ENCODE results near the gene PKDCC.
"Not testable (repeated sequence)": the region's sequence is repeated elsewhere in the genome, so short reads cannot be mapped to it uniquely, and the experiment has no call there.

PKDCC gene

DNA sequence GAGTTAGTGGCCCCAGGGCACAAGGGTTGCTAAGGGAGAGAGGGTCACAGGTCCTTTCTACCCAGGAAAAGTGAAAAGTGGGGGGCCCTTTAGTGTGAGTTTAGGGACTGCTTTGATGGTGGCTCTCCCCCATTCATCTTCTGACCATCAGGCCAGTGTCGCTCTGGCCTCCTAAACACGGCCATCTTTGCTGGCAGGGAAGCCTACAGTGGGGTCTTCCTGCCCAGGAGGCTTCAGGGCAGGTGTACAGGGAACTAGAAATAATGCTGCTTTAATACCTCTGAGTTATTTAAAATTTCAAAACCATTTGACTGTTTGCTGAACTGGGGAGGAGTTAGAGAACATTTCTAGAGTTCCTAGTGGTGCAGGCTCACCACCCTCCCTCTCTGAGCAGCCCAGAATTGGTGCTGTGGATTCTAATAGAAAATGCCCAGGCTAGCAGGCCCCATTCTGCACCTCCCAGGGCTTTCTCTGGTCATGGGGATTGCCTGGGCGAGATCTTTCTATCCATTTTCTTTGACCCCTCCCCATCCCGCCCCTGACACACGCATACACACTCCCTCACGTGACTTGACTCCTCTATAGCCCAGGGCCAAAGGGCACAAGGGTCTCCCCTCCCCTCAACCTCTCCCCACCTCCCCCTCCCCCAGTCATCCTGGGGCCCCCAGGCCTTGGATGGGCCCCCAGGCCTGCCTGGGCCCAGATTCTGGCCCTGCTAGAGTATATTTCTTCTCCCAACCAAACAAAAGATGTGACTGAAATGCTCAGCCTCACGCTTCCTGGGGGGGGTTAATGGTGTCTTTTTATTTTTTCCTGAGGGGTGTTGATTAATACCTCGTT lies 3.1 kb downstream of the PKDCC start:
- no peak for DNase-seq

DNA sequence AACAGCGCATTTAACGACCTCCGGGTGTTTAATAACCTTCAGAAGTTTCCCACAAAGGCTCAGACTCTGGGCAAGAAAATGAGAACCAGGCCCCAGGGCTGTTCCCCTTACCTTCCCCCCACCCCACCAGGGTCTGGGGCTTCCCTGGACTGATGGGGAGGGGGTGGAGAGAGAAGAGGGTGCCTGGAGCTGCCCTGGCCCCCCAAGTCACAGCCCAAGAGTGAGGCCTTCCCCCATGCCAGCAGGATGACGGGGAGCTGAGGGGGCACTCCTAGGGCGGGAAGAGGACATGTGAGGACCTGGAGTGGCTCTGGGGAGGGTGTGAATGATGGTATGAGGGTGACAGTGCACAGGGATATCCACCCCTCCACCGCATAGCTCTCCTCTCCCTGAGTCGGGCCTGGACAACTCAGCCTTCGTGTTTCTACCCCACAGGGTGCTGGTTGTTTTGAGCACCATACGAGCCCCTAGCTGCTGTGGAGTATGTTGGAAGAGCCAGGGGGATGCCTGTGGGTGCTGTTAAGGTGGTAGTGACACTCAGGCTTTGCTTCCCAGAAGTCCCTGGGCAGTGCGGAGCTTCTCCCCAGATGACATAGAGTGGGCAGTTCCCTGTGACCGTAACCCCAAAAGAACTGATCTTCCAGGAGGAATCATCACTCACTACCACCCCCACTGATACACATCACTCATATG lies 3.9 kb downstream of the PKDCC start:
- no peak for DNase-seq

DNA sequence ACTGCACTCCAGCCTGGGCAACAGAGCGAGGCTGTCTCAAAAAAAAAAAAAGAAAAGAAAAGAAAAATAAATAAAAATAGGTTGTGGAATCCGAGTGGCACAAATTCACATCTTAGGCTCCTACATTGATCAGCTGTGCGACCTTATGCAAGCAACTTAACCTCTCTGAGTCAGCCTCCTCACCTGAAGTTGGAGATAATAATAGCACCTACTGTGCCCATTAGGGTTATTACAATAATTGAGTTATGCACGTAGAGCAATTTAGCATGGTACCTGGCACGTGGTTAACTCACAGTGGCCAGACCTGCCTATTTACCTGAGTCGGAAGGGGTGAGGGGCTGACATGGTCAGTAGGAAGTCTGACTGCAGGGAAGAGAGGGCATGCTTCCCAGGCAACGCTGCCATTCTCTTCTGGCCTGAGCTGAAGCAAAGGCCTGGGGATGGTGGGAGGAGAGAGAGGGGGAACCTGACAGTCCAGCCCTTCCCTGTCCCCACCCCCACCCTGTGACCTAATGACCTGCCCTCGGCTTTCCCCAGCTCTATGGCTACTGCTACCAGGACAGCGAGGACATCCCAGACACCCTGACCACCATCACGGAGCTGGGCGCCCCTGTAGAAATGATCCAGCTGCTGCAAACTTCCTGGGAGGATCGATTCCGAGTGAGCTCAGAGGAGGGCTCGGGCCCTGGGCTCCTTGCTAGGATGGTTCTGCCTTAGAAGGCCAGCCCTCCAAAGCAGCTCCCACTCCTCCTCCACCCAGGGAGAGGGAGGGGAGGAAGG lies 5.1 kb downstream of the PKDCC start:
- no peak for DNase-seq

DNA sequence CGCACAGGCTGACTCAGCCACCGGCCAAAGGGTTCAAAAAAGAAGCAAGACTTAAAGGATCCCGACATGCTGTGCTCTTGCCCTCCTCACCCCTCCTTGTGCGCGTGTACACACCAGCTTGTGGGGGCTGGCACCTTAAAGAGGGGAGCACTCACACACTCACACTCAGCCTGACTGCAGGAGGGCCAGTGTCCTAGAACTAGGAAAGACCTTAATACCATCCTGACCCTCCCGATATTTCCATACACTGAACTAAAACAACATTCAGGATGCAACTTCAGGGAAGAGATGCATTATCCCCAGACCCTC lies 5.6 kb downstream of the PKDCC start:
- no peak for DNase-seq

DNA sequence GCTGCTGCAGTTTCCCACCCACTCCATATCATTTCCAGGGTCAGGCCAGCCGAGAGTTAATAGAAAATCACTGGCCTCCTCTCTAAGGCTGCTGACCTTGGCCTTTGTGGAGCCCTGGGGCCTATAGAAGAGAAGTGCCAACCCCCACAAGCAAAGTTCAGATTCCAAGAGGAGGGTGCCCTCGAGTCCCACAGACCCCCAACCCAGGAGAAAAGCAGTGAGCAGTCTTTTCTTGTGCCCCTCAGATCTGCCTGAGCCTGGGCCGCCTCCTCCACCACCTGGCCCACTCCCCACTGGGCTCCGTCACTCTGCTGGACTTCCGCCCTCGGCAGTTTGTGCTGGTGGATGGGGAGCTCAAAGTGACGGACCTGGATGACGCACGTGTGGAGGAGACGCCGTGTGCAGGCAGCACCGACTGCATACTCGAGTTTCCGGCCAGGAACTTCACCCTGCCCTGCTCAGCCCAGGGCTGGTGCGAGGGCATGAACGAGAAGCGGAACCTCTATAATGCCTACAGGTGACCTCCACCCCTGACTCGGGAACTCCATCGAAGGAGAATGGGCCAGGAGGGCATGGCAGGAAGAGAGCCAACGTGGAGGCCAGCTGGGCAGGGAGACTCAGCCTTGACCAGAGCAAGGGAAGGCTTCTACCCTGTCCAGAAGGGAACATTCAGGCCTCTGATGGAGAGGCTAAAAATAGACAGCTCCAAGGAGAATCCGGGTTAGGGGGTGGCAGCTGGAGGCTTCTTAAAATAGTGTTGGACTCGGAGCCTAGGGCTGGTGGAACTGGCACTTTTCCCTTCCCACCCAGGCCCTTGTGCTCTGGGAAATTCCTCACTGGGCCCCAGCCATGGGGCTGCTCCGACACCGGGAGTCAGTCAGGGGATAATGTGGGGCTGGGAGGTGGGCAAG lies 6.2 kb downstream of the PKDCC start:
- no peak for DNase-seq

DNA sequence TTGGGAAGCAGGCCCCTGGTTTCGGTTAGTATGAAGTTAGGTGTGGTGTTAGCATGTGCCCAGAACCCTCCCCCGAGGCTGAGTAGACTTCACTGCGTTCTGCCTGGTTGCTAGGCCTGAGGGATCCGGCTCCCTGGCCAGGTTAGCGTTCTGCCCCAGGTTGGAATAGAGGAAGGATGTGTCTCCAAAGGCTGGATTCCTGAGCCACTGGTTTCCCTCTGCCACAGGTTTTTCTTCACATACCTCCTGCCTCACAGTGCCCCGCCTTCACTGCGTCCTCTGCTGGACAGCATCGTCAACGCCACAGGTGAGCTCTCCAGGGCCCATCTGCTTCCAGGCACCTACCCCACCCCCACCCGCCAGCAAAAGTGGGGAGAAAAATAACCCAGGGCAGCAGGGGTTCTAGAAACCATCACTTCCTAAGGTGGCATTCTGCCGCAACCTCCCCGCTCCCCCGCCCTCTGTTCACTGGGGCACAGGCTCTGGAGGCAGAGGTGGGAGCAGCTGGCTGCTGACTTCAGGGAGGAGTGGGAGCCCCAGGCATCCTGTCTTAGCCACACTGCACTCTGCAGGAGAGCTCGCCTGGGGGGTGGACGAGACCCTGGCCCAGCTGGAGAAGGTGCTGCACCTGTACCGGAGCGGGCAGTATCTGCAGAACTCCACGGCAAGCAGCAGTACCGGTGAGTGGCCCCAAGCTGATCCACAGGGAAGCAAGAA lies 7.1 kb downstream of the PKDCC start:
- DNase-seq, result no peak

DNA sequence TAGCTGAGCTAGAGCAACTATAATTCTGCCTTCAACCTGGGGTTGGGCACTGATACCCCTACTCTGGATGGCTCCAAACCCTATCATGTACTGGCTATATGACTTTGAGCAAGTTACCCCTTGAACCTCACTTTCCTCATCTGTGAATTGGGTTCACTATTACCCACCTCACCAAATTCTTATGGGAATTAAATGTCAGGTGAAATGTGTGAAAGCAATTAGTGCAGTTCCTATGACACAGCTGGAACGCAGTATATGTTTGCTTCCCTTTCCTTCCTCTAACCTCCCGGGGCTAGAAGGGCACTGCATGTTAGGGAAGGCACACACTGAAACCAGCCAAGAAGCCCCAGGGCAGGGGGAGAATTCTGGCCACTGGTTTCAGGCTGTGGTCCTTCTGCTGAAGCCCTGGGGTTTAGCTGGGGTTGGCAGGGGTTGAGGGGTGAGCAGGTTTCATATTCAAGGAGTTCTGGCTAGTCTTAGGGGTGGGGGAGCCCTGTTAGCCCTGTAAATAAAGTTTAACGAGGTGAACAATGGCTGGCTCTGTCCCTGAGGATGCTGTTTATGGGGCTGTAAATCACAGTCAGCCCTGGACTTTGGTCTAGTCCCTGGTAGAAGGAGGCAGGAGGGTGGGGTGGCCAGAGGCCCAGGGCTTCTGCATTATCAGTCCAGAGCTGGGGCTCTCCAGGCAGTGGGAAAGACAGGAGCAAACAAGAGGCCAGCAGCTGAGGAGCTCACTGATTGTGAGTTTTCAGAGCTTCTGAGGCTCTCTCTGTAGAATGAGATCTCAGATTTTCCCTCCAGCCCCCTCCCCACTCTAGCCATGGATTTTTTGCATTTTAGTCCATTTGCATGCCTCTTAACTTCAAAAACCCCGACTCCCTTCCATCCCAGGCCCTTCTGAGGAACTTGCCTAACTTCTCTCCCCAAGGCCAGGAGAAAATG lies 8.0 kb downstream of the PKDCC start:
- no peak for DNase-seq

DNA sequence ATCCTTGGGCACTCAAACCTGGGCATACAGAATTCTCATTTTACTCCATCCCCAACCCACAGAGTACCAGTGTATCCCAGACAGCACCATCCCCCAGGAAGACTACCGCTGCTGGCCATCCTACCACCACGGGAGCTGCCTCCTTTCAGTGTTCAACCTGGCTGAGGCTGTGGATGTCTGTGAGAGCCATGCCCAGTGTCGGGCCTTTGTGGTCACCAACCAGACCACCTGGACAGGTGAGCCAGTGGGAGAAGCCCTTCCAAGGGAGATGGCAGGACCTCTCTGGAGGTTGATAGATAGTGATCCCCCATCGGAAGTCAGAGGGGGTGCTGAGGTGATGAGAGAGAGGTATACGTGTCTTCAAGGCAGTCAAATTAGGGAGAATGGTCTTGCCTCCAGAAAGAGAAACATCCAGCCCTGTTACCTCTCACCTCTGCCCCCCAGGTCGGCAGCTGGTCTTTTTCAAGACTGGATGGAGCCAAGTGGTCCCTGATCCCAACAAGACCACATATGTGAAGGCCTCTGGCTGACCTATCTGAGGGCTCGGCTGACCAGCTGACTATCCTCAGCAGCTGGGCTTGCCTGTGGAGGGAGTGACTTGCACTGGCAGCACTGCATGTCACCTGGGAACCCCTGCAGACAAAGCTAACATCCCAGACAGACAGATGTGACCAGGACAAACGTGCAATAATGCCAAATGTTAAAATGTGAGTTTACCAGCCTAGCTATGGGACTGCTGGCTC lies 9.5 kb downstream of the PKDCC start:
- no peak for DNase-seq

DNA sequence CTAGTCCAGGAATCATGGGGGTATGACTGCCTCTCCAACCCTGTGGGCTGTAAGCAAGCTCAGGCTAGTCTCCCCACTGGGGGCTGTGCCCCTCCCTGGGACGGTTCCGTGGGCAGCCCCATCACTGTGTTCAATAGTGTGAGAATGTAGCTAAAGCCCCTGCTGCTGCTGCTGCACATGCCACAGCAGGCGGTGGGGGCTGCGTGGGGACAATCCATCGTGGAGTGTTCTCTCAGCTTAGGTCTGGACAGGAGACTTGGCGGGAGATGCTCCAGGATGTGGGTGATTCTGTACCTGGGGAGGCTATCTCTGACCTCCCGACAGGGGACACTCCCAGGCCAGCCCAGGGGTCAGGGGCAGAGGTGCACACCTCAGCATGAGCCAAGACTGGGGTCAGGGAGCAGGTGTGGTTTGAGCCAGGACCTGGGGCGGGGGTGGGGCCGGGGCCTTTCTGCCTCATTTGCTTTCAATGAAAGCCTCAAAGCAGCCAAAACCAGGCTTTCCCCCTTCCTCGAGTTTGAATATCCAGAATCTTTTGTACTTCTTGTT lies 10.2 kb downstream of the PKDCC start:
- DNase-seq, result no peak

DNA sequence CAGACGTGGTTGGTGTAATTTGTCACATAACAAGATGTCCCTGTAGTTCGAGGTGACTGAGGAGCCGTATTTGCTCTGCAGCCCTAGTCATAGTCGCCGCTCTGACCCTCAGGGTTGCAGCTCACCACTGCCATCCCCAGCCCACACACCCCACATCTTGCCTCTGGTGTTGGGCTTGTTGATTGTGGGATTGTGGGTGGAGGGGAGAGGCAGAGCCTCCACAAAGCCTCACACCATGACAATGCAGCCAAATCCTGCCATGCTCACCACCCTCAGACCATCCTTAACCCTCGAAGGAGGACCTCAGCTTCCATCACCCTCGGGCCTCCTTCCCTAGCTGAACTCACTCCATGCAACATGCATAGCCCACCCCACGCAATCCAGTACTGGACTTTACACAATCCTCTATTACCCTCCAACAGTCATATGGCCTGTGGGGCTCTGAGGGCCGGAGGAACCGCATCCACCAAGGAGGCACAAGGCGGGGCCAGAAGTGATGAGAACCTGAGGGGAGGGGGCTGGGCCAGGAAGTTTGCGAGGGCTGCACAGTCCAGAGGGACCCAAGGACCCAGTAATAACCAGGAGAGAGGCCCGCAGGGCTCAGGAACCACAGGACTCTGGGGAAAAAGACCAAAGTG lies 11.6 kb downstream of the PKDCC start:
- no peak for DNase-seq

DNA sequence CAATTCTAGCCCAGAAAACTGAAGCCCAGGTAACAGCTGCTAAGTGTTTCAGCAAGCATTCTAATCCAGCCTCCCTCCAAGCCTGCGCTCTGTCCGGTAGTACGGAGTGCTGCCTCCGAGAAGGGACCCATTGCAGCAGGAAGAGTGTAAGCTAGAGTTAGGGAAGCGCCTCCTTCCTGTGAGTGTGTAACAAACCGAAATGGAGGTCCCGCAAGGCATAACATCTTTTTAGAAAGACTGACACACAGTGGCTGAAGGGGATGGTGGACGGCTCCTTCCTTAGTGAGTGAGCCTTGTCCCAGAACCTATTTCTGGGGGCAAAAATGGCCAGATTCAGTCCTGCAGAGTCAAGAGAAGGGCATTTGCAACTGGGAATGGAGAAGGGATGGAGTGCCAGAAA lies 12.2 kb downstream of the PKDCC start:
- DNase-seq, result no peak

DNA sequence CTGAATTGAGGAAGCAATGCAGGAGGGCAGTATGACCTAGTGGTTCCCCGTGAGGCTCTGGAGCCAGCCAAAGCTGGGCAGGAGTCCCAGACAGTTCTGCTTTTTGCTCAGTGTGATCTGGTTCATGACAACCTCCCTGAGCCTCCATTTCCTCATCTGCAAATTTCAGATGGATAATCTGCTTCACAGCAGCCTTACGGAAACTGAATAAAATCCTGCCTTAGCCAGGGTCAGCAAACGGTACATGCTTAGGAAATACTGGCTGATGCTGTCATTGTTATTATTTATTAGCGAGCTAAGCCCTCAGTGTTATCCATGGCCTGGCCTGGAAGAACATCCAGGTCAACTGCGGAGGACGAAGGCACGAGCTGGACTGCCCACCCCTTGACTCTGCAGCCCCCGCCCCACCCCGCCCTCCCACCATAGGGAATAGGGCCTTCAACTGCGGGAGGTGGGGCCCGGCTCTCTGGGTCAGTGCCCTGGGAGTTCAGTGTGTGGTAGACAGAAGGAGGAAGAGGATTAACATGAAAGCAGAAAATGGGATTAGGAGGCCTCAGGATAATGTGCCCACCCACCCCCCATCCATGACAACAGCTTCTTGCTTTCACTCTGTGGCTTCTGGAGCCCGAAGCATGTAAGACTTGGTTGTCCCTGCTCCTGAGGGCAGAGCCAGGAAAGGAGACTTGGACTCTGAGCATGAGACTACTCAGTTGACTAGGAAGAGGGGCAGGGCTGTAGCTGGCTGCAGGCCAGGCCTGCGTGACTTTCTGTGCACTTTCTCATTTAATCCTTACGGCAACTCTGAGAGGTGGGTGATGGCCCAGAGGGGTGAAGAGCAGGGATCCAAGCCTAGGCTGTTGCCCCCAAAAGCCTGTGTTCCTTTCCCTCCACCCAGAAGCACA lies 13.1 kb downstream of the PKDCC start:
- DNase-seq, result no peak

DNA sequence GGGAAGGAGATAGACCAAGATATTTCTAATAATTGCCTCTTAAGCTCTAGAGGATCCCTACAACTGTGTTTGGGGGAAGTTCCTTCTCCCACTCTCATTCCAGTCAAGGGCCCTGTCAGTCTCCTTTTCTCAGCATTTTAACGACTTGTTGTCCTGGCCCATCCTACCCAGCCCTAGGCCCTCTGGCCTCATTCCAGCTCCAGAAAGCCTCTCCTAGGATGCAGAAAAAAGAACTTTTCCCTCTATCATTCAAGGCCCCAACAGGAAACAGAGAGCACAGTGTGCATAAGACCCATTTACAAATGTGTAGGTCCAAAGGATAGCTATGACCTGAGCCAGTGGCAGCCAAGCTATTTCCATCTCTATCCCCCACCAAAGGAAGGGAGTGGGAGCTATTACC lies 14.0 kb downstream of the PKDCC start:
- no peak for DNase-seq

DNA sequence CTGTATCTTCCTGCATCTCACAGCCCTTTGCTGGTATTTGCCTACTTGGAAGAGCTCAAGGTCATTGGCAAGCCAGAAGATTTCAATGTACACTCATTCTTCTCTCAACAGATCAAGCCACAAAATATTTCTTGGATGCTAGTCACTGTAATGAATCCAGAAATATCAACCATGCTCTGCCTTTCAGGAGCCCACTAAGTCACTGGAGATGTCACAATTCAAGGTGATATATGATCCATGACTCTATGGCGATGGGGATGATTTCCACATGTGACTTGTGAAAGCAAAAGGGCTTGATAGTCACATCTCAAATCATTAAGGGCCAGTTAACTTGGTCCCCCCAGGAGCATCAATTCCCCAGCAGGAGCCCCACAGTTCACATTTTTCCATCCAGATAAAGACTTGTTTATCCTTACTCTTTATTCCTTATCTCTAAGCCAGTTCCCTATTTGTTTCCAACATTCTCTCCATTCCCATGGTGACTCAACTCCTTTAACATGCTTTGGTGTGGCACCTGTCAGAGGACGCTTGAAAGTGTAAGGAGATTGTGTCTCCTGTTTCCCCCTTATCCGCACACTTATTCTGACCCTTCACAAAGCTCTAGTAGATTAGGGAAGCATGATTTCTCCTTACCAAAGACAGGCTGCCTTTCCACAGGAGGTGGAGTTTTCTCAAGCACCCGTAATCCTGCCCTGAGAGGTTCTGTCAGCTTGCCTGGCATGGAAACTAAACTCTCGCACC lies 15.8 kb downstream of the PKDCC start:
- DNase-seq, result no peak

DNA sequence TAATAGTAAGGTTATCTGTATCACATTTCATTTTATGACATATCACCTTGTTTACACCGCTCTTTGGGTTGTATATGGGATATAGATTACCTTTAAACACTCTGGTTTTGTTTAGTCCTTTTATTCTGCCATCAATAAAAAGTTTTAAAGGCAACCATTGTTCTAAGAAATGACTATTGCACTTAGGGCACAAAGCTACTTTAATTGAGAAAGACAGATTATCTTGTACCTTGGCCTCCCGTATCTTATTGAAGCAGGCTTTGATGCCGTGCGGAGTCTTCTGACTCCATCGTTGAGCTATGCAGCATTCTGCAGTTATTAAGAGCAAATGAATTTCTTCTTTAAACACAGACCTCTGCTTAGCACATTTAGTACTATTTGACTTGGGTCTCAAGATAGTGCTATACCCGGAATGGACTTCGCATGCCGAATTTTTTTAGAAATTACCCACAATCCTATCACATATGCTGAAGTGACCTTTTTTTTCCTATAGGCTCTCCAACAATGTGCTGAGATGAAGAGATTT lies 16.7 kb downstream of the PKDCC start:
- no peak for DNase-seq

DNA sequence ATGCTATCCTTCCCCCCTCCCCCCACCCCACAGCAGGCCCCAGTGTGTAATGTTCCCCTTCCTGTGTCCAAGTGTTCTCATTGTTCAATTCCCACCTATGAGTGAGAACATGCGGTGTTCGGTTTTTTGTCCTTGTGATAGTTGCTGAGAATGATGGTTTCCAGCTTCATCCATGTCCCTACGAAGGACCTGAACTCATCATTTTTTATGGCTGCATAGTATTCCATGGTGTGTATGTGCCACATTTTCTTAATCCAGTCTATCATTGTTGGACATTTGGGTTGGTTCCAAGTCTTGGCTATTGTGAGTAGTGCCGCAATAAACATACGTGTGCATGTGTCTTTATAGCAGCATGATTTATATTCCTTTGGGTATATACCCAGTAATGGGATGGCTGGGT lies 17.9 kb downstream of the PKDCC start:
- DNase-seq, result not testable (repeated sequence)

DNA sequence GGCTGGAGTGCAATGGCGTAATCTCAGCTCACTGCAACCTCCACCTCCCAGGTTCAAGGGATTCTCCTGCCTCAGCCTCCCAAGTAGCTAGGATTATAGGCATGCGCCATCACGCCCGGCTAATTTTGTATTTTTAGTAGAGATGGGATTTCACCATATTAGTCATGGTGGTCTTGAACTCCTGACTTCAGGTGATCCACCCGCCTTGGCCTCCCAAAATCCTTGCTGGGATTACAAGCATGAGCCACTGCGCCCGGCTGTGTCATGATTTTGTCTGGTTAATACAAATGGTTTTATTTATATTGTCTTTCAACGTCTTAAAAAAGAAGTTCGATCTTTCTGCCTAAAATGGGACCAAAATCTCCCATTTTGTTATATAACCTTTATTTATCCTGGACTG lies 19.2 kb downstream of the PKDCC start:
- not testable (repeated sequence) for DNase-seq

Data from NCI-H187 (cell line).